ENCODE data around the gene TNS3.
A peak's percentile ranks its signal among the peaks of the same experiment; 100 is the strongest.

The TNS3 gene

GRCh38 chr7:47551668-47552440, 30.1 kb downstream of the TNS3 start:
- H2AK5ac ChIP-seq (ENCODE audit: low read length, severe bottlenecking): peak overlapping the region; percentile 46
- no peak overlapping the region for H2AFZ ChIP-seq (ENCODE audit: low read depth, low read length)
- H3K27me3 ChIP-seq (ENCODE audit: control insufficient read depth in 1 of 2, insufficient read depth in 1 of 2, low read length in 2 of 2): peaks cover 0 to 14% of the 10 kb centered on the region in 2 experiments
- H4K91ac ChIP-seq (ENCODE audit: low read length): no peak overlapping the region
- H3K18ac ChIP-seq (ENCODE audit: low read depth in 1 of 2, low read length in 2 of 2): peak overlapping the region in 1 of 2 experiments; percentile 46
- no peak for DNase-seq
- no peak overlapping the region for H3K4ac ChIP-seq (ENCODE audit: low read depth in 1 of 2, low read length in 2 of 2)
- H3K79me1 ChIP-seq (replicated peaks; ENCODE audit: low read length, poor library complexity, severe bottlenecking): peaks cover 43% of the 10 kb centered on the region
- peak overlapping the region; percentile 70 for H4K8ac ChIP-seq (ENCODE audit: low read length)
- peaks cover 0 to 20% of the 10 kb centered on the region in 2 experiments for H3K36me3 ChIP-seq (ENCODE audit: control insufficient read depth in 1 of 2, insufficient read depth in 2 of 2, low read depth in 1 of 2, low read length in 2 of 2)
- 82% methylated on average over 12 of the region's 12 CpGs for WGBS
- peak overlapping the region; percentile 39 for H3K27ac ChIP-seq (ENCODE audit: low read length, poor library complexity, severe bottlenecking)
- no peak overlapping the region for H2BK12ac ChIP-seq (ENCODE audit: low read length in 2 of 2)
- H3K23ac ChIP-seq (ENCODE audit: low read length in 2 of 2): no peak overlapping the region
- H2BK5ac ChIP-seq (ENCODE audit: low read depth, low read length, poor library complexity, severe bottlenecking): no peak overlapping the region
- peaks cover 19% of the 10 kb centered on the region for H3K4me1 ChIP-seq (ENCODE audit: control insufficient read depth, insufficient read depth, low read depth, low read length)
- no peaks in the 10 kb centered on the region for H3K9me3 ChIP-seq (ENCODE audit: control insufficient read depth, low read length)
- peak overlapping the region; percentile 26 for H2BK15ac ChIP-seq (ENCODE audit: low read depth, poor library complexity, severe bottlenecking)
- peak overlapping the region; percentile 44 for H3K9ac ChIP-seq (ENCODE audit: low read length)
- peak overlapping the region in 1 of 2 experiments; percentile 27 for H3K4me3 ChIP-seq (ENCODE audit: insufficient read depth in 1 of 2, low read depth in 1 of 2, low read length in 2 of 2)
- H3K14ac ChIP-seq (ENCODE audit: low read length in 2 of 2): no peak overlapping the region
- no peak overlapping the region for H2BK120ac ChIP-seq (ENCODE audit: low read depth, low read length)
- H3K4me2 ChIP-seq (ENCODE audit: low read length, poor library complexity, severe bottlenecking): no peak overlapping the region

- Histone ChIP-seq H3K23ac (ENCODE audit: low read length in 2 of 2) (peak overlapping the region in 1 of 2 experiments; percentile 65), H2BK120ac (ENCODE audit: low read depth, low read length) (no peak overlapping the region), H3K4me1 (ENCODE audit: control insufficient read depth, insufficient read depth, low read depth, low read length) (peaks cover 14% of the 10 kb centered on the region), H3K4me3 (ENCODE audit: insufficient read depth in 1 of 2, low read depth in 1 of 2, low read length in 2 of 2) (no peak overlapping the region), H4K8ac (ENCODE audit: low read length) (peak overlapping the region; percentile 27), H2BK12ac (ENCODE audit: low read length in 2 of 2) (peak overlapping the region in 1 of 2 experiments; percentile 8), H3K4ac (ENCODE audit: low read depth in 1 of 2, low read length in 2 of 2) (peak overlapping the region in 1 of 2 experiments; percentile 61), H2AFZ (ENCODE audit: low read depth, low read length) (no peak overlapping the region), H3K79me1 (replicated peaks; ENCODE audit: low read length, poor library complexity, severe bottlenecking) (peaks cover 44% of the 10 kb centered on the region), H3K4me2 (ENCODE audit: low read length, poor library complexity, severe bottlenecking) (no peak overlapping the region), H3K18ac (ENCODE audit: low read depth in 1 of 2, low read length in 2 of 2) (peak overlapping the region; percentile 23 to 34), H3K14ac (ENCODE audit: low read length in 2 of 2) (no peak overlapping the region), H3K9me3 (ENCODE audit: control insufficient read depth, low read length) (no peaks in the 10 kb centered on the region), H2AK5ac (ENCODE audit: low read length, severe bottlenecking) (peak overlapping the region; percentile 6), H2BK15ac (ENCODE audit: low read depth, poor library complexity, severe bottlenecking) (no peak overlapping the region), H4K91ac (ENCODE audit: low read length) (peak overlapping the region; percentile 52), H2BK5ac (ENCODE audit: low read depth, low read length, poor library complexity, severe bottlenecking) (no peak overlapping the region), H3K9ac (ENCODE audit: low read length) (no peak overlapping the region), H3K36me3 (ENCODE audit: control insufficient read depth in 1 of 2, insufficient read depth in 2 of 2, low read depth in 1 of 2, low read length in 2 of 2) (peaks cover 0 to 25% of the 10 kb centered on the region in 2 experiments), H3K27ac (ENCODE audit: low read length, poor library complexity, severe bottlenecking) (no peak overlapping the region), H3K27me3 (ENCODE audit: control insufficient read depth in 1 of 2, insufficient read depth in 1 of 2, low read length in 2 of 2) (peaks cover 0 to 20% of the 10 kb centered on the region in 2 experiments)
- 96% methylated on average over 11 of the region's 11 CpGs for WGBS
- no peak for DNase-seq
Observed at GRCh38 chr7:47550788-47551470, 31.0 kb downstream of the TNS3 start.

GRCh38 chr7:47549916-47550315, 32.0 kb downstream of the TNS3 start:
- Histone ChIP-seq H3K27me3 (ENCODE audit: control insufficient read depth in 1 of 2, insufficient read depth in 1 of 2, low read length in 2 of 2) (peaks cover 0 to 28% of the 10 kb centered on the region in 2 experiments), H2BK120ac (ENCODE audit: low read depth, low read length) (no peak overlapping the region)
- 98% methylated on average over 7 of the region's 8 CpGs for WGBS

GRCh38 chr7:47549397-47549796, 32.5 kb downstream of the TNS3 start:
- Histone ChIP-seq H3K14ac (ENCODE audit: low read length in 2 of 2) (no peak overlapping the region), H3K79me1 (replicated peaks; ENCODE audit: low read length, poor library complexity, severe bottlenecking) (peaks cover 50% of the 10 kb centered on the region), H4K8ac (ENCODE audit: low read length) (peak overlapping the region; percentile 28), H2BK120ac (ENCODE audit: low read depth, low read length) (no peak overlapping the region), H4K91ac (ENCODE audit: low read length) (no peak overlapping the region), H3K4me3 (ENCODE audit: insufficient read depth in 1 of 2, low read depth in 1 of 2, low read length in 2 of 2) (no peak overlapping the region), H2AFZ (ENCODE audit: low read depth, low read length) (no peak overlapping the region), H2BK12ac (ENCODE audit: low read length in 2 of 2) (no peak overlapping the region), H3K27me3 (ENCODE audit: control insufficient read depth in 1 of 2, insufficient read depth in 1 of 2, low read length in 2 of 2) (peaks cover 0 to 34% of the 10 kb centered on the region in 2 experiments), H3K23ac (ENCODE audit: low read length in 2 of 2) (peak overlapping the region in 1 of 2 experiments; percentile 63), H3K36me3 (ENCODE audit: control insufficient read depth in 1 of 2, insufficient read depth in 2 of 2, low read depth in 1 of 2, low read length in 2 of 2) (peaks cover 0 to 25% of the 10 kb centered on the region in 2 experiments), H3K4me2 (ENCODE audit: low read length, poor library complexity, severe bottlenecking) (no peak overlapping the region), H3K4me1 (ENCODE audit: control insufficient read depth, insufficient read depth, low read depth, low read length) (peaks cover 14% of the 10 kb centered on the region), H2BK15ac (ENCODE audit: low read depth, poor library complexity, severe bottlenecking) (no peak overlapping the region), H3K4ac (ENCODE audit: low read depth in 1 of 2, low read length in 2 of 2) (no peak overlapping the region), H3K9ac (ENCODE audit: low read length) (no peak overlapping the region), H3K18ac (ENCODE audit: low read depth in 1 of 2, low read length in 2 of 2) (peak overlapping the region; percentile 11 to 29), H3K9me3 (ENCODE audit: control insufficient read depth, low read length) (no peaks in the 10 kb centered on the region), H2AK5ac (ENCODE audit: low read length, severe bottlenecking) (no peak overlapping the region), H3K27ac (ENCODE audit: low read length, poor library complexity, severe bottlenecking) (no peak overlapping the region), H2BK5ac (ENCODE audit: low read depth, low read length, poor library complexity, severe bottlenecking) (no peak overlapping the region)
- WGBS: 95% methylated on average over 6 of the region's 6 CpGs
- DNase-seq: no peak

More at GRCh38 chr7:47549916-47550315, 32.0 kb downstream of the TNS3 start:
- Histone ChIP-seq H2BK15ac (ENCODE audit: low read depth, poor library complexity, severe bottlenecking) (no peak overlapping the region), H3K4ac (ENCODE audit: low read depth in 1 of 2, low read length in 2 of 2) (no peak overlapping the region), H3K23ac (ENCODE audit: low read length in 2 of 2) (no peak overlapping the region), H3K14ac (ENCODE audit: low read length in 2 of 2) (no peak overlapping the region), H3K79me1 (replicated peaks; ENCODE audit: low read length, poor library complexity, severe bottlenecking) (peaks cover 50% of the 10 kb centered on the region), H2BK12ac (ENCODE audit: low read length in 2 of 2) (peak overlapping the region in 1 of 2 experiments; percentile 15), H3K9me3 (ENCODE audit: control insufficient read depth, low read length) (no peaks in the 10 kb centered on the region), H4K8ac (ENCODE audit: low read length) (no peak overlapping the region), H3K18ac (ENCODE audit: low read depth in 1 of 2, low read length in 2 of 2) (no peak overlapping the region), H3K36me3 (ENCODE audit: control insufficient read depth in 1 of 2, insufficient read depth in 2 of 2, low read depth in 1 of 2, low read length in 2 of 2) (peaks cover 0 to 25% of the 10 kb centered on the region in 2 experiments), H4K91ac (ENCODE audit: low read length) (no peak overlapping the region), H3K27ac (ENCODE audit: low read length, poor library complexity, severe bottlenecking) (no peak overlapping the region), H3K4me3 (ENCODE audit: insufficient read depth in 1 of 2, low read depth in 1 of 2, low read length in 2 of 2) (no peak overlapping the region), H2AFZ (ENCODE audit: low read depth, low read length) (no peak overlapping the region), H2BK5ac (ENCODE audit: low read depth, low read length, poor library complexity, severe bottlenecking) (no peak overlapping the region), H2AK5ac (ENCODE audit: low read length, severe bottlenecking) (no peak overlapping the region), H3K4me2 (ENCODE audit: low read length, poor library complexity, severe bottlenecking) (no peak overlapping the region), H3K4me1 (ENCODE audit: control insufficient read depth, insufficient read depth, low read depth, low read length) (peaks cover 14% of the 10 kb centered on the region), H3K9ac (ENCODE audit: low read length) (no peak overlapping the region)
- no peak for DNase-seq

Data from mesenchymal stem cell (in vitro differentiated cells and primary cell).